GM12878 (cell line): Measurements from ENCODE around the gene TIMM17B. TPM values are rescaled to one million over a fixed set of nuclear protein-coding genes. Genes with fewer than 3 reads are reported as not detected.

Experiments
- ATF3 ChIP-seq: IDR thresholded peaks from 2 replicates; pipeline ENCODE4 v1.6.1; 2011; ENCODE audit warnings: low read depth, mild to moderate bottlenecking, low read length, moderate library complexity, borderline replicate concordance; ENCODE audit errors: extremely low read depth
- ATF7 ChIP-seq: fragments of 450-650 bp; IDR thresholded peaks from 2 replicates; pipeline ENCODE4 v1.6.1; 2016; ENCODE audit warnings: low read depth, mild to moderate bottlenecking
- FOXK2 ChIP-seq: fragments of 450-650 bp; IDR thresholded peaks from 2 replicates; pipeline ENCODE4 v1.6.1; 2017; ENCODE audit warnings: mild to moderate bottlenecking, moderate library complexity
- JUND ChIP-seq: IDR thresholded peaks from 2 replicates; pipeline ENCODE4 v1.6.1; 2012; ENCODE audit warnings: low read depth, mild to moderate bottlenecking, low read length, improper control_type of control experiment, moderate library complexity
- PBX3 ChIP-seq: IDR thresholded peaks from 2 replicates; pipeline ENCODE4 v1.6.1; 2011; ENCODE audit warnings: mild to moderate bottlenecking, low read depth, low read length, moderate library complexity; ENCODE audit not compliant: insufficient replicate concordance
- SMARCA5 ChIP-seq: fragments of 450-650 bp; IDR thresholded peaks from 2 replicates; pipeline ENCODE4 v1.6.1; 2017; ENCODE audit warnings: mild to moderate bottlenecking
- SPI1 ChIP-seq: IDR thresholded peaks from 2 replicates; pipeline ENCODE4 v1.6.1; 2011; ENCODE audit warnings: low read depth, mild to moderate bottlenecking, low read length, moderate library complexity, borderline replicate concordance; ENCODE audit not compliant: insufficient read depth
- ZBTB40 ChIP-seq: fragments of 450-650 bp; IDR thresholded peaks from 2 replicates; pipeline ENCODE4 v1.6.1; 2016; ENCODE audit warnings: mild to moderate bottlenecking, moderate library complexity, borderline replicate concordance
- ZNF217 ChIP-seq: fragments of 450-650 bp; IDR thresholded peaks from 2 replicates; pipeline ENCODE4 v1.6.1; 2017; ENCODE audit warnings: antibody characterized with exemption, mild to moderate bottlenecking
- polyA plus RNA-seq, 11 experiments: library from polyadenylated mRNA; depleted of rRNA in 4 of 11; unstranded in 6 of 11; stranded (reverse) in 5 of 11; fragments of >200 nt; fragmentation: Nextera tagmentation in 4 of 11; fragmentation: Illumina TruSeq in 1 of 11; extraction: Ambion mirVana in 4 of 11; extraction: Trizol in 1 of 11; gene quantifications; 1 replicate in 1 of 11; 2 replicates in 10 of 11; pipeline versions ENCODE4 v1.2.1 to v1.2.3, GENCODE V29; 2011 to 2016; ENCODE audit warnings: inconsistent platforms in 2 of 11, missing spikeins in 2 of 11, low read depth in 1 of 11
- total RNA-seq, 4 experiments: library from RNA; depleted of rRNA in 3 of 4; stranded (reverse); fragments of >200 nt in 3 of 4; fragmentation: Illumina TruSeq in 1 of 4; extraction: Trizol in 1 of 4; gene quantifications; 2 replicates each; pipeline versions ENCODE4 v1.2.1 to v1.2.3, GENCODE V29; 2013 to 2021

The TIMM17B gene
- total and polyA plus RNA-seq, 10 of the 15 experiments (the other 5 are each of a cell fraction or from before 2014, with no cell fraction given), result 4.5 to 88.7 (median 47.5) TPM

- TF ChIP-seq ZBTB40 (no peak), ATF7 (0 out of 2 replicates have a peak, but pooled peaks have one; percentile 9), FOXK2 (peak; percentile 47; the same call in 1 of the 2 replicates), PBX3 (no peak), JUND (0 out of 2 replicates have a peak, but pooled peaks have one; percentile 10), ATF3 (no peak), SMARCA5 (no peak), SPI1 (no peak), ZNF217 (no peak)
These were observed 13.4 kb upstream of the TIMM17B start (continued) for GRCh38 chrX:48910926-48911411.
